Measurements from ENCODE around the gene KARS1.

Gene KARS1

GRCh38 chr16:75660726-75661302 is 13.3 kb upstream of the KARS1 start:
- no peak for TF ChIP-seq CTCF (IDR thresholded peaks at IDR 0.05; ENCODE audit: borderline replicate concordance, insufficient read depth, low read depth, low read length)
- no peak overlapping the region for H3K4me3 ChIP-seq (ENCODE audit: low read depth, low read length)

- no peak for TF ChIP-seq CTCF (IDR thresholded peaks at IDR 0.05; ENCODE audit: borderline replicate concordance, insufficient read depth, low read depth, low read length)
- no peak overlapping the region for H3K4me3 ChIP-seq (ENCODE audit: low read depth, low read length)
Observed at GRCh38 chr16:75660321-75660720, 12.9 kb upstream of the KARS1 start.

- H3K4me3 ChIP-seq (ENCODE audit: low read depth, low read length): no peak overlapping the region
- TF ChIP-seq CTCF (IDR thresholded peaks at IDR 0.05; ENCODE audit: borderline replicate concordance, insufficient read depth, low read depth, low read length): no peak
Observed at GRCh38 chr16:75658175-75658574, 10.7 kb upstream of the KARS1 start.

GRCh38 chr16:75653922-75654321 is 6.5 kb upstream of the KARS1 start:
- no peak overlapping the region for H3K4me3 ChIP-seq (ENCODE audit: low read depth, low read length)
- TF ChIP-seq CTCF (IDR thresholded peaks at IDR 0.05; ENCODE audit: borderline replicate concordance, insufficient read depth, low read depth, low read length): no peak

GRCh38 chr16:75648265-75649076 is 1.0 kb upstream of the KARS1 start:
- TF ChIP-seq CTCF (IDR thresholded peaks at IDR 0.05; ENCODE audit: borderline replicate concordance, insufficient read depth, low read depth, low read length): no peak
- H3K4me3 ChIP-seq (ENCODE audit: low read depth, low read length): peak overlapping the region; percentile 98

- H3K4me3 ChIP-seq (ENCODE audit: low read depth, low read length): peak overlapping the region; percentile 98
- no peak for TF ChIP-seq CTCF (IDR thresholded peaks at IDR 0.05; ENCODE audit: borderline replicate concordance, insufficient read depth, low read depth, low read length)
Observed at GRCh38 chr16:75647112-75647491, 363 bp downstream of the KARS1 start.
